Nephron progenitor cell (in vitro differentiated cells): Measurements from ENCODE around the gene BAZ1A.

Experiments
- DNase-seq: peaks from one replicate; pipeline ENCODE4 v3.0.0; 2021
- H3K27ac Mint-ChIP-seq: 2 replicates; pipeline ENCODE4 v1.8.0; 2021; ENCODE audit warnings: mild to moderate bottlenecking, moderate library complexity, mixed read lengths
- H3K27me3 Mint-ChIP-seq: 2 replicates; pipeline ENCODE4 v1.8.0; 2021; ENCODE audit warnings: mild to moderate bottlenecking, low read depth, mixed read lengths; ENCODE audit not compliant: poor library complexity
- H3K36me3 Mint-ChIP-seq: 2 replicates; pipeline ENCODE4 v1.8.0; 2021; ENCODE audit warnings: low read depth, mixed read lengths
- H3K4me1 Mint-ChIP-seq: 2 replicates; pipeline ENCODE4 v1.8.0; 2021; ENCODE audit warnings: mixed read lengths
- H3K4me3 Mint-ChIP-seq: 2 replicates; pipeline ENCODE4 v1.8.0; 2021; ENCODE audit warnings: mild to moderate bottlenecking, moderate library complexity, mixed read lengths
- H3K9me3 Mint-ChIP-seq: 2 replicates; pipeline ENCODE4 v1.8.0; 2021; ENCODE audit warnings: mild to moderate bottlenecking, moderate library complexity, mixed read lengths
- TF ChIP-seq, protein P1 (sequence below): fragments of 200-600 bp; sonication (generic); IDR thresholded peaks from 2 replicates; pipeline ENCODE4 v1.5.0; 2021; ENCODE audit warnings: antibody characterized with exemption

The BAZ1A gene

DNA sequence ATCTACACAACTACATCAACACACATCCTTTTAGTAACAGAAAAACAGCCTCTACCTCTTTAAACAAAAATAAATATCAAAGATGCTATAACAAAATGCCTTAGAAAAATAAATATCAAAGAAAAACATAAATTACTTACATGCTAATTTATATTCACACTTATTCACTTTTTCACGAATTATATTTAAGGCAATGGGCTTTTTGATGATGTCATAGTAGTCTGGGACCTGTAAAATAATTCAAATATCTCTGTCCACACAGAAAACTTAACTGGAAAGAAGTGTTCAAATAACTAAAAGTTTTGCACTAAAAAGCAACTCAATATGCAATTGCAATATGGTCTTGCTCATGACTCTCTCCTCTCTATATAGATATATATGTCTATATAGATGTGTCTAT, 120.5 kb downstream of the BAZ1A start:
- H3K4me3 Mint-ChIP-seq, result no peak overlapping the region
- no peaks in the 10 kb centered on the region for H3K27me3 Mint-ChIP-seq
- H3K36me3 Mint-ChIP-seq, result peaks cover 36% of the 10 kb centered on the region

DNA sequence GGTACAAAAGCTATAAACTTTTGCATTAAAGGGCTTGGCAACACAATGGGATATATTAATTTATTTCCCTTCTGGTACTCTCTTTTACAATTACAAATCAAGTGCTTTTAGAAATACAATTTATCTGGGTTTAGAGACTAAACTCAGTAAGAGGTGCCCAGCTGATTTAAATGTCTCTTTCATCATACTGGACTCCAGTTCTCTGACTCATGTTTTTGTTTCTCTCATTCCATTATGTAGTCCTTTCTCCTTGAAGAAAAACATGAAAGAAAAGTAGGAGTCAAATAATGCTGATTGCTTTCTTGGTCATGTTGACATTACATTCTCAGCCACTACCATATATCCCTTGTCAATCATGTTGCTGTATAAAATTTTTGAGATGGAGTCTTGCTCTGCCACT, 124.5 kb downstream of the BAZ1A start:
- H3K4me3 Mint-ChIP-seq, result no peak overlapping the region
- no peak overlapping the region for H3K27ac Mint-ChIP-seq
- no peaks in the 10 kb centered on the region for H3K27me3 Mint-ChIP-seq

More for the DNA sequence above, 120.5 kb downstream of the BAZ1A start:
- DNase-seq, result no peak
- H3K4me1 Mint-ChIP-seq, result no peaks in the 10 kb centered on the region
- no peak overlapping the region for H3K27ac Mint-ChIP-seq
- no peaks in the 10 kb centered on the region for H3K9me3 Mint-ChIP-seq
- TF ChIP-seq, protein P1, sequence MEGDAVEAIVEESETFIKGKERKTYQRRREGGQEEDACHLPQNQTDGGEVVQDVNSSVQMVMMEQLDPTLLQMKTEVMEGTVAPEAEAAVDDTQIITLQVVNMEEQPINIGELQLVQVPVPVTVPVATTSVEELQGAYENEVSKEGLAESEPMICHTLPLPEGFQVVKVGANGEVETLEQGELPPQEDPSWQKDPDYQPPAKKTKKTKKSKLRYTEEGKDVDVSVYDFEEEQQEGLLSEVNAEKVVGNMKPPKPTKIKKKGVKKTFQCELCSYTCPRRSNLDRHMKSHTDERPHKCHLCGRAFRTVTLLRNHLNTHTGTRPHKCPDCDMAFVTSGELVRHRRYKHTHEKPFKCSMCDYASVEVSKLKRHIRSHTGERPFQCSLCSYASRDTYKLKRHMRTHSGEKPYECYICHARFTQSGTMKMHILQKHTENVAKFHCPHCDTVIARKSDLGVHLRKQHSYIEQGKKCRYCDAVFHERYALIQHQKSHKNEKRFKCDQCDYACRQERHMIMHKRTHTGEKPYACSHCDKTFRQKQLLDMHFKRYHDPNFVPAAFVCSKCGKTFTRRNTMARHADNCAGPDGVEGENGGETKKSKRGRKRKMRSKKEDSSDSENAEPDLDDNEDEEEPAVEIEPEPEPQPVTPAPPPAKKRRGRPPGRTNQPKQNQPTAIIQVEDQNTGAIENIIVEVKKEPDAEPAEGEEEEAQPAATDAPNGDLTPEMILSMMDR, result no peak

DNA sequence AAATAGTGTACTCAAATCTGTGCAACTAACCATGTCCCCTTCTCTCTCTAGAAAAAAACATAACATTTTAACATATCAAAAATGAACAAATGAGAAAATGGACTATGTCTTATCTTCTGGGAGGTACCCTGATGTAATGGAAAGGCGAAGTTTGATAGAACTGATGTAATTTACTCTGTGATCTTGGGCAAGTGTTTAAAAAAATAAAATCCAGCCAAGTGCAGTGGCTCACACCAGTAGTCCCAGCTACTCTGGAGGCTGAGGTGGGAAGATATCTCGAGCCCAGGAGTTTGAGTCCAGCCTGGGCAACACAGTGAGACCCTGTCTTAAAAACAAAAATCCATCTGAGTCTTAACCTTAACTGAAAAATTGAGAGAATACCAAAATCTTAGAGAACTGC, 124.9 kb downstream of the BAZ1A start:
- TF ChIP-seq, protein P1, result no peak
- H3K27ac Mint-ChIP-seq, result peak overlapping the region; percentile 82

More for the DNA sequence above, 124.5 kb downstream of the BAZ1A start:
- Mint-ChIP-seq H3K4me1 (no peaks in the 10 kb centered on the region), H3K9me3 (no peaks in the 10 kb centered on the region), H3K36me3 (peaks cover 21% of the 10 kb centered on the region)
- TF ChIP-seq, protein P1, result no peak
- DNase-seq, result no peak

DNA sequence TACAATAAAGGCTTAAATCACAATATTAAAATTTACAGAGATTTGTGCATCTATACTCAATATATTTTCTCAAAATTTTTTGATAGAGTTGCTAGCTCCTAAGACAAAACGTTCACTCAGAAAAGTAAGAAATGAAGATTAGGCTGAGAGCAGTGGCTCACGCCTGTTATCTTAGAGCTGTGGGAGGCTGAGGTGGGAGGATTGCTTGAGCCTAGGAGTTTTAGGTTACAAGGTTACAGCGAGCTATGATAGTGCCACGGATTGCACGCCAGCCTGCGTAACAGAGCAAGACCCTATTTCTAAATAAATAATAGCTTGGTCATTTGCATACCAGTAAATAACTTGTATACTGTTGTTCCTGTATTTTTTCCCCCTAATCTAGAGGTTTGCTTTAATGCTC, 125.8 kb downstream of the BAZ1A start:
- Mint-ChIP-seq H3K4me1 (no peaks in the 10 kb centered on the region), H3K4me3 (no peak overlapping the region), H3K36me3 (peaks cover 9% of the 10 kb centered on the region), H3K9me3 (no peaks in the 10 kb centered on the region), H3K27ac (no peak overlapping the region), H3K27me3 (no peaks in the 10 kb centered on the region)
- TF ChIP-seq, protein P1, result no peak
- no peak for DNase-seq

More for the DNA sequence above, 124.9 kb downstream of the BAZ1A start:
- peaks cover 17% of the 10 kb centered on the region for H3K36me3 Mint-ChIP-seq
- H3K4me1 Mint-ChIP-seq, result no peaks in the 10 kb centered on the region
- no peak for DNase-seq
- H3K9me3 Mint-ChIP-seq, result no peaks in the 10 kb centered on the region
- H3K27me3 Mint-ChIP-seq, result no peaks in the 10 kb centered on the region
- H3K4me3 Mint-ChIP-seq, result no peak overlapping the region

DNA sequence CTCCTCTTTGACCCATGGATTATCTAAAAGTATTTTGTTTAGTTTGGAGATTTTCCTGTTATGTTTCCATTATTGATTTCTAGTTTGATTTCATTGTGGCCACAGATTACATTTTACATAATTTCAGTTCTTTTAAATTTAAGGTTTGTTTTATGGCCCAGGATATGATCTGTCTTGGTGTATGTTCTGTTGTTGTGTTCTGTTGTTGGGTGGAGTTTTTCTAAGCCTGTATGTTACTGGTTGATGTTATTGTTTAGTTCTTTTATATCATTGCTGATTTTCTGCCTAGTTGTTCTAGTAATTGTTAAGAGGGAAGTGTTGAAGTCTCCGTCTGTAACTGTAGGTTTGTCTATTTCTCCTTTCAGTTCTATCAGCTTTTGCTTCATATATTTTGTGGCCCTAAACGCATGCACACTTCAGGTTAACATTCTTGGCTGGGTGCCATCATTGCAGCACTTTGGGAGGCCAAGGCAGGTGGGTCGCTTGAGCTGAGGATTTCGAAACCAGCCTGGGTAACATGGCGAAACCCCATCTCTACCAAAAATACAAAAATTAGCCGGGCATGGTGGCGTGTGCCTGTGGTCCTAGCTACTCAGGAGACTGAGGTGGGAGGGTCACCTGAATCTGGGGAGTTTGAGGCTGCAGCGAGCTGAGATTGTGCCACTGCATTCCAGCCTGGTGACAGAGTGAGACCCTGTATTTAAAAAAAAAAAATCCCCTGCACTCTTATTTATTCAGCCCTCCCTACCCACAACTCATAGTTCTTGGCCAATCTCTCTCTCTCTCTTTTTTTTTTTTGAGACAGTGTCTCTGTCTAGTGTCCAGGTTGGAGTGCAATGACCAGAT, 132.7 kb downstream of the BAZ1A start:
- H3K27ac Mint-ChIP-seq, result no peak overlapping the region
- no peaks in the 10 kb centered on the region for H3K27me3 Mint-ChIP-seq
- peaks cover 24% of the 10 kb centered on the region for H3K9me3 Mint-ChIP-seq

More for the DNA sequence above, 132.7 kb downstream of the BAZ1A start:
- no peak overlapping the region for H3K4me3 Mint-ChIP-seq
- no peaks in the 10 kb centered on the region for H3K36me3 Mint-ChIP-seq
- DNase-seq, result no peak
- TF ChIP-seq, protein P1, result no peak
- no peaks in the 10 kb centered on the region for H3K4me1 Mint-ChIP-seq
